Activated T-helper 17 cell treated with anti-CD3 and anti-CD28 coated beads, Interleukin-2, amount 50 U/mL, for 72 hours (primary cell): Measurements from ENCODE around the gene SGO1. TPM values are rescaled to one million over a fixed set of nuclear protein-coding genes. Genes with fewer than 3 reads are reported as not detected.

ENCODE experiments used
- ATAC-seq: fragments of 150-1000 bp; cut with Tn5 transposase; replicated peaks from 2 replicates; pipeline ENCODE4 v1.10.0; 2021; ENCODE audit warnings: mild to moderate bottlenecking, moderate library complexity
- H3K27ac Mint-ChIP-seq: one replicate; pipeline ENCODE4 v1.8.0; 2022; ENCODE audit warnings: mixed read lengths
- H3K27me3 Mint-ChIP-seq: one replicate; pipeline ENCODE4 v1.8.0; 2022; ENCODE audit warnings: mixed read lengths
- H3K36me3 Mint-ChIP-seq: one replicate; pipeline ENCODE4 v1.8.0; 2022; ENCODE audit warnings: low read depth, mild to moderate bottlenecking, mixed read lengths
- H3K4me1 Mint-ChIP-seq: one replicate; pipeline ENCODE4 v1.8.0; 2022; ENCODE audit warnings: mixed read lengths
- H3K4me3 Mint-ChIP-seq: one replicate; pipeline ENCODE4 v1.8.0; 2022; ENCODE audit warnings: mild to moderate bottlenecking, mixed read lengths
- H3K9me3 Mint-ChIP-seq: one replicate; pipeline ENCODE4 v1.8.0; 2022; ENCODE audit warnings: mixed read lengths
- total RNA-seq, 2 donors: library from RNA; stranded (reverse); gene quantifications; one replicate each; pipeline ENCODE4 v1.2.3, GENCODE V29; 2022

Gene SGO1
- total RNA-seq, 2 donors from 2014 or later: 22.7 to 29.4 TPM

- Mint-ChIP-seq H3K27ac (no peak overlapping the region), H3K4me1 (no peaks in the 10 kb centered on the region), H3K4me3 (no peak overlapping the region), H3K36me3 (no peaks in the 10 kb centered on the region), H3K27me3 (no peaks in the 10 kb centered on the region), H3K9me3 (no peaks in the 10 kb centered on the region)
- ATAC-seq: no peak
Measured at GRCh38 chr3:20190991-20191390, 5.0 kb upstream of the SGO1 start.

GRCh38 chr3:20186600-20187004, 596 bp upstream of the SGO1 start:
- Mint-ChIP-seq H3K4me3 (no peak overlapping the region), H3K9me3 (no peaks in the 10 kb centered on the region), H3K27ac (no peak overlapping the region), H3K4me1 (no peaks in the 10 kb centered on the region), H3K27me3 (no peaks in the 10 kb centered on the region), H3K36me3 (peaks cover 17% of the 10 kb centered on the region)
- peak; percentile 1 for ATAC-seq

GRCh38 chr3:20185331-20185678, 701 bp downstream of the SGO1 start:
- Mint-ChIP-seq H3K4me1 (no peaks in the 10 kb centered on the region), H3K27me3 (no peaks in the 10 kb centered on the region), H3K4me3 (no peak overlapping the region), H3K27ac (no peak overlapping the region), H3K9me3 (no peaks in the 10 kb centered on the region), H3K36me3 (peaks cover 19% of the 10 kb centered on the region)
- peak; percentile 9 for ATAC-seq

- Mint-ChIP-seq H3K36me3 (peaks cover 41% of the 10 kb centered on the region), H3K27ac (no peak overlapping the region), H3K4me3 (no peak overlapping the region), H3K4me1 (no peaks in the 10 kb centered on the region), H3K27me3 (no peaks in the 10 kb centered on the region), H3K9me3 (no peaks in the 10 kb centered on the region)
- no peak for ATAC-seq
Measured at GRCh38 chr3:20182206-20182605, 3.8 kb downstream of the SGO1 start.

GRCh38 chr3:20181276-20181675, 4.7 kb downstream of the SGO1 start:
- no peaks in the 10 kb centered on the region for H3K27me3 Mint-ChIP-seq
- H3K4me1 Mint-ChIP-seq: no peaks in the 10 kb centered on the region
- no peaks in the 10 kb centered on the region for H3K9me3 Mint-ChIP-seq
- H3K27ac Mint-ChIP-seq: no peak overlapping the region
- ATAC-seq: no peak
- no peak overlapping the region for H3K4me3 Mint-ChIP-seq
- H3K36me3 Mint-ChIP-seq: peaks cover 47% of the 10 kb centered on the region

GRCh38 chr3:20173844-20174410, 12.1 kb downstream of the SGO1 start:
- Mint-ChIP-seq H3K4me3 (no peak overlapping the region), H3K36me3 (peaks cover 64% of the 10 kb centered on the region), H3K27me3 (no peaks in the 10 kb centered on the region), H3K9me3 (no peaks in the 10 kb centered on the region), H3K27ac (no peak overlapping the region), H3K4me1 (peaks cover 5% of the 10 kb centered on the region)
- no peak for ATAC-seq

GRCh38 chr3:20161714-20162113, 24.3 kb downstream of the SGO1 start:
- H3K9me3 Mint-ChIP-seq: no peaks in the 10 kb centered on the region
- ATAC-seq: no peak
- no peak overlapping the region for H3K27ac Mint-ChIP-seq

GRCh38 chr3:20160230-20160629, 25.8 kb downstream of the SGO1 start:
- ATAC-seq: no peak
- no peak overlapping the region for H3K4me3 Mint-ChIP-seq
- H3K36me3 Mint-ChIP-seq: peaks cover 40% of the 10 kb centered on the region
- H3K9me3 Mint-ChIP-seq: no peaks in the 10 kb centered on the region
- H3K27me3 Mint-ChIP-seq: no peaks in the 10 kb centered on the region
- peaks cover 11% of the 10 kb centered on the region for H3K4me1 Mint-ChIP-seq
- peak overlapping the region; percentile 66 for H3K27ac Mint-ChIP-seq

More at GRCh38 chr3:20161714-20162113, 24.3 kb downstream of the SGO1 start:
- Mint-ChIP-seq H3K27me3 (no peaks in the 10 kb centered on the region), H3K36me3 (peaks cover 28% of the 10 kb centered on the region), H3K4me1 (peaks cover 11% of the 10 kb centered on the region), H3K4me3 (no peak overlapping the region)

GRCh38 chr3:20154928-20155327, 31.1 kb downstream of the SGO1 start:
- Mint-ChIP-seq H3K9me3 (no peaks in the 10 kb centered on the region), H3K4me3 (no peak overlapping the region), H3K4me1 (peaks cover 5% of the 10 kb centered on the region), H3K27me3 (no peaks in the 10 kb centered on the region), H3K27ac (no peak overlapping the region), H3K36me3 (peaks cover 73% of the 10 kb centered on the region)
- ATAC-seq: no peak

GRCh38 chr3:20154078-20154477, 31.9 kb downstream of the SGO1 start:
- Mint-ChIP-seq H3K4me1 (no peaks in the 10 kb centered on the region), H3K27me3 (no peaks in the 10 kb centered on the region), H3K9me3 (no peaks in the 10 kb centered on the region), H3K36me3 (peaks cover 76% of the 10 kb centered on the region), H3K27ac (no peak overlapping the region), H3K4me3 (no peak overlapping the region)
- ATAC-seq: no peak

- H3K4me1 Mint-ChIP-seq: no peaks in the 10 kb centered on the region
- peaks cover 94% of the 10 kb centered on the region for H3K36me3 Mint-ChIP-seq
- H3K27ac Mint-ChIP-seq: no peak overlapping the region
- no peak overlapping the region for H3K4me3 Mint-ChIP-seq
- H3K9me3 Mint-ChIP-seq: no peaks in the 10 kb centered on the region
- ATAC-seq: no peak
- H3K27me3 Mint-ChIP-seq: no peaks in the 10 kb centered on the region
Measured at GRCh38 chr3:20148466-20148865, 37.5 kb downstream of the SGO1 start.

- no peaks in the 10 kb centered on the region for H3K27me3 Mint-ChIP-seq
- no peaks in the 10 kb centered on the region for H3K4me1 Mint-ChIP-seq
- H3K27ac Mint-ChIP-seq: no peak overlapping the region
- no peak overlapping the region for H3K4me3 Mint-ChIP-seq
- ATAC-seq: no peak
- no peaks in the 10 kb centered on the region for H3K9me3 Mint-ChIP-seq
- H3K36me3 Mint-ChIP-seq: peaks cover 94% of the 10 kb centered on the region
Measured at GRCh38 chr3:20147361-20147760, 38.6 kb downstream of the SGO1 start.

- Mint-ChIP-seq H3K9me3 (no peaks in the 10 kb centered on the region), H3K4me3 (no peak overlapping the region), H3K4me1 (no peaks in the 10 kb centered on the region), H3K36me3 (peaks cover 96% of the 10 kb centered on the region), H3K27ac (no peak overlapping the region), H3K27me3 (no peaks in the 10 kb centered on the region)
- ATAC-seq: no peak
Measured at GRCh38 chr3:20146301-20146700, 39.7 kb downstream of the SGO1 start.

- no peak for ATAC-seq
- Mint-ChIP-seq H3K36me3 (peaks cover 96% of the 10 kb centered on the region), H3K9me3 (no peaks in the 10 kb centered on the region), H3K4me3 (no peak overlapping the region), H3K27ac (no peak overlapping the region), H3K4me1 (no peaks in the 10 kb centered on the region), H3K27me3 (no peaks in the 10 kb centered on the region)
Measured at GRCh38 chr3:20145874-20146273, 40.1 kb downstream of the SGO1 start.

- Mint-ChIP-seq H3K36me3 (peaks cover 96% of the 10 kb centered on the region), H3K9me3 (no peaks in the 10 kb centered on the region), H3K4me3 (no peak overlapping the region), H3K27me3 (no peaks in the 10 kb centered on the region), H3K27ac (no peak overlapping the region), H3K4me1 (no peaks in the 10 kb centered on the region)
- ATAC-seq: no peak
Measured at GRCh38 chr3:20143519-20143918, 42.5 kb downstream of the SGO1 start.

- Mint-ChIP-seq H3K36me3 (peaks cover 95% of the 10 kb centered on the region), H3K27me3 (no peaks in the 10 kb centered on the region), H3K4me1 (no peaks in the 10 kb centered on the region), H3K4me3 (no peak overlapping the region), H3K9me3 (no peaks in the 10 kb centered on the region), H3K27ac (no peak overlapping the region)
- ATAC-seq: no peak
Measured at GRCh38 chr3:20142517-20142916, 43.5 kb downstream of the SGO1 start.
